ENCODE results near the gene ARHGAP24.

The ARHGAP24 gene

DNA sequence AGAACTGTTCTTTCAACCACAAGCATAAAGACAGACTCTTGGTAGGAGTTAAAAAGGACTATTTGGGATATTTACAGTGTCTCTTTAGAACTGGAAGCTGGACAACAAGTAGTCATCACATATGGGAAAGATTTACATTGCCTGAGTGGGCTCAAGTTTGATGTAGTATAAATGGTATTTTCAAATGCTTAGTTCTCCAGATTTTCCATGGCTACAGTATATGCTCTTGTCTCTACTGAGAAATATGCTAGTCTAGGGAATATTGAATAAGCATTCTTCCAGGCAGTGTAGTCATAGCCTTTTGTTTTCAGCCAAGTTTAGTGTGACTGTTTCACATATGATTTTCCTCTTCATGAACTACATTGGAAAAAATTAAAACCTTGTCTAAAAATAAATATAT, 315.6 kb downstream of the ARHGAP24 start:
- Histone ChIP-seq H3K4me3 (ENCODE audit: insufficient read depth, low read length, poor library complexity, severe bottlenecking) (no peak overlapping the region), H3K9me3 (ENCODE audit: insufficient read depth, low read length) (no peaks in the 10 kb centered on the region), H3K9me2 (replicated peaks; ENCODE audit: insufficient read depth, low read length) (no peaks in the 10 kb centered on the region), H2AFZ (ENCODE audit: low read depth, low read length, severe bottlenecking) (no peak overlapping the region), H4K20me1 (ENCODE audit: low read depth, low read length) (no peaks in the 10 kb centered on the region), H3K27me3 (ENCODE audit: low read length) (no peaks in the 10 kb centered on the region), H3K79me2 (ENCODE audit: insufficient read depth, low read length) (no peaks in the 10 kb centered on the region; the same call in 1 of the 2 replicates), H3K36me3 (ENCODE audit: low read length) (no peaks in the 10 kb centered on the region), H3K9ac (ENCODE audit: low read length) (no peak overlapping the region), H3K4me2 (ENCODE audit: low read depth, low read length, poor library complexity, severe bottlenecking) (no peak overlapping the region), H3K27ac (ENCODE audit: low read depth, low read length) (no peak overlapping the region), H3F3A (ENCODE audit: insufficient read depth) (no peaks in the 10 kb centered on the region)
- TF ChIP-seq, protein P1, sequence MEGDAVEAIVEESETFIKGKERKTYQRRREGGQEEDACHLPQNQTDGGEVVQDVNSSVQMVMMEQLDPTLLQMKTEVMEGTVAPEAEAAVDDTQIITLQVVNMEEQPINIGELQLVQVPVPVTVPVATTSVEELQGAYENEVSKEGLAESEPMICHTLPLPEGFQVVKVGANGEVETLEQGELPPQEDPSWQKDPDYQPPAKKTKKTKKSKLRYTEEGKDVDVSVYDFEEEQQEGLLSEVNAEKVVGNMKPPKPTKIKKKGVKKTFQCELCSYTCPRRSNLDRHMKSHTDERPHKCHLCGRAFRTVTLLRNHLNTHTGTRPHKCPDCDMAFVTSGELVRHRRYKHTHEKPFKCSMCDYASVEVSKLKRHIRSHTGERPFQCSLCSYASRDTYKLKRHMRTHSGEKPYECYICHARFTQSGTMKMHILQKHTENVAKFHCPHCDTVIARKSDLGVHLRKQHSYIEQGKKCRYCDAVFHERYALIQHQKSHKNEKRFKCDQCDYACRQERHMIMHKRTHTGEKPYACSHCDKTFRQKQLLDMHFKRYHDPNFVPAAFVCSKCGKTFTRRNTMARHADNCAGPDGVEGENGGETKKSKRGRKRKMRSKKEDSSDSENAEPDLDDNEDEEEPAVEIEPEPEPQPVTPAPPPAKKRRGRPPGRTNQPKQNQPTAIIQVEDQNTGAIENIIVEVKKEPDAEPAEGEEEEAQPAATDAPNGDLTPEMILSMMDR (IDR thresholded peaks at IDR 0.05; ENCODE audit: insufficient read depth, low read length, poor library complexity, severe bottlenecking), result no peak
- no peak for TF ChIP-seq EZH2phosphoT487 (conservative IDR thresholded peaks at IDR 0.05; ENCODE audit: low read length)

DNA sequence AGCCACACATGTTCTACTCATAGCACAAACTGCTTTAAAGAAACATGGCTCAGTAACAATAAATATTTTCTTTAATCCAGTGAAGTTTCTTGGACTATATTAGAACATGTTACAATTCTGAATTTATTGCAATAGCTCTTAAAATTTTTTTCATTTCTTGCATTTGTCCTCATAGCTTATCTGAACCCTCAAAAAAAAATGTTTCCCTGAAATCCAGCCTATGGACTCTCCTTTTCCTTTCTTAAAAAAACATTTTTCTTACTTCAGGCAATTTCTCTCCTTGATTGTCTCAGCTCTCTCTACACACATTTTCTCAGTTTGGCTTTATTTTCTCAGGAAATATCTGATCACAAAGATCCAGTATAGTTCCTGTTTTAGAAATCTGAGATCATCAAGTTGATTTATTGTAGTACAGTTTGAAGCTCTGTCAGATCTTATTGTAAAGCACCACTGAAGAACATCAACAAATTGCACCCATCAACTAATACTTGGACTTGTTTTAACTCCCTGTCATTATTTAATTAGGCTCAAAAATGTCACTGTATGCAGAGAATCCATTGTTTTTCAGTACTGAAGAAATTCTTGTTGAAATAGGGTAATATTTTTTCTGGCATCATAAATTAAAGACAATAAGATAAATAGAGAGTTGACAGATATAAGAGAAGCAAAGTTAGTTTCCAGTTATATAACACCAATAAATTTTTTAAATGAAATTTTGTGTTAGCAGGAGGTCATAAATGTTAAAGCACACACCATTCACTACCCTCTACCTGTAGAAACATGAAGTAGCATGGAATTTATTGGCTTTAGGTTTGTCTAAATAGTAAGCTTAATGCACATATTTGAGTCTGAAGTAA, 317.7 kb downstream of the ARHGAP24 start:
- no peaks in the 10 kb centered on the region for H3K9me3 ChIP-seq (ENCODE audit: insufficient read depth, low read length)
- no peak overlapping the region for H3K27ac ChIP-seq (ENCODE audit: low read depth, low read length)
- no peak overlapping the region for H2AFZ ChIP-seq (ENCODE audit: low read depth, low read length, severe bottlenecking)
- TF ChIP-seq, protein P1 (IDR thresholded peaks at IDR 0.05; ENCODE audit: insufficient read depth, low read length, poor library complexity, severe bottlenecking), result no peak
- TF ChIP-seq EZH2phosphoT487 (conservative IDR thresholded peaks at IDR 0.05; ENCODE audit: low read length), result no peak
- no peaks in the 10 kb centered on the region for H4K20me1 ChIP-seq (ENCODE audit: low read depth, low read length)
- no peaks in the 10 kb centered on the region for H3F3A ChIP-seq (ENCODE audit: insufficient read depth)
- no peaks in the 10 kb centered on the region for H3K9me2 ChIP-seq (replicated peaks; ENCODE audit: insufficient read depth, low read length)
- H3K4me3 ChIP-seq (ENCODE audit: insufficient read depth, low read length, poor library complexity, severe bottlenecking), result no peak overlapping the region
- no peak overlapping the region for H3K9ac ChIP-seq (ENCODE audit: low read length)
- no peaks in the 10 kb centered on the region for H3K27me3 ChIP-seq (ENCODE audit: low read length)
- no peaks in the 10 kb centered on the region; the same call in 1 of the 2 replicates for H3K79me2 ChIP-seq (ENCODE audit: insufficient read depth, low read length)
- no peak overlapping the region for H3K4me2 ChIP-seq (ENCODE audit: low read depth, low read length, poor library complexity, severe bottlenecking)
- no peaks in the 10 kb centered on the region for H3K36me3 ChIP-seq (ENCODE audit: low read length)

DNA sequence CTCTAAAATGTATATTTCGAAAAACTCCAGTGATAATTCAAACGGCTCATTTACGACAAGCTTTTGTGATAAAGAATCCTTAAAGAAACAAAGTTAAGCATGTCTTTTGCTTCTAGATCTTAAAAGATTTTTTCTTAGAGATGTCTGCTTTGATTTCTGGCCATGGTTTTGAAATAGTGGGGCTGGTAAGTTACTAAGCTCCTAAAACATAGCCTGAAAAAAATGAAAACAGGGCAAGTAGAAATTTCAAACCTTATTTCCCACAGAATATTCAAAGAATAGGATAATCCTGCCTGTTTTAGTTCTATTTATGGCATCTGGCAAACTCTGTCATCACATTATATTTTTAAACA, 318.3 kb downstream of the ARHGAP24 start:
- Histone ChIP-seq H2AFZ (ENCODE audit: low read depth, low read length, severe bottlenecking) (no peak overlapping the region), H3K36me3 (ENCODE audit: low read length) (no peaks in the 10 kb centered on the region), H4K20me1 (ENCODE audit: low read depth, low read length) (no peaks in the 10 kb centered on the region), H3F3A (ENCODE audit: insufficient read depth) (no peaks in the 10 kb centered on the region), H3K4me3 (ENCODE audit: insufficient read depth, low read length, poor library complexity, severe bottlenecking) (no peak overlapping the region), H3K79me2 (ENCODE audit: insufficient read depth, low read length) (no peaks in the 10 kb centered on the region; the same call in 1 of the 2 replicates), H3K9me3 (ENCODE audit: insufficient read depth, low read length) (no peaks in the 10 kb centered on the region), H3K27me3 (ENCODE audit: low read length) (no peaks in the 10 kb centered on the region), H3K9me2 (replicated peaks; ENCODE audit: insufficient read depth, low read length) (no peaks in the 10 kb centered on the region), H3K4me2 (ENCODE audit: low read depth, low read length, poor library complexity, severe bottlenecking) (no peak overlapping the region), H3K27ac (ENCODE audit: low read depth, low read length) (no peak overlapping the region), H3K9ac (ENCODE audit: low read length) (no peak overlapping the region)
- TF ChIP-seq, protein P1 (IDR thresholded peaks at IDR 0.05; ENCODE audit: insufficient read depth, low read length, poor library complexity, severe bottlenecking), result no peak
- TF ChIP-seq EZH2phosphoT487 (conservative IDR thresholded peaks at IDR 0.05; ENCODE audit: low read length), result no peak
